Stimulated activated CD4-positive, alpha-beta T cell treated with anti-CD3 and anti-CD28 coated beads, Interleukin-15, amount 100 ng/mL, for 1 hour (primary cell): Measurements from ENCODE around the gene CACNA1B.
"Not testable (repeated sequence)": the region's sequence is repeated elsewhere in the genome, so short reads cannot be mapped to it uniquely, and the experiment has no call there.

Experiments used
- DNase-seq, 2 donors: peaks; one replicate each; pipeline ENCODE4 v3.0.0-alpha.2; 2020; ENCODE audit warnings: low read depth in 1 of 2, low spot score in 1 of 2

The CACNA1B gene

GRCh38 chr9:137877506-137878122 is at the start of gene CACNA1B:
CACNA1B (plus strand) TSS chr9:137877782; CDS start chr9:137877934, 152 bp downstream.
- DNase-seq = not testable (repeated sequence)

DNA sequence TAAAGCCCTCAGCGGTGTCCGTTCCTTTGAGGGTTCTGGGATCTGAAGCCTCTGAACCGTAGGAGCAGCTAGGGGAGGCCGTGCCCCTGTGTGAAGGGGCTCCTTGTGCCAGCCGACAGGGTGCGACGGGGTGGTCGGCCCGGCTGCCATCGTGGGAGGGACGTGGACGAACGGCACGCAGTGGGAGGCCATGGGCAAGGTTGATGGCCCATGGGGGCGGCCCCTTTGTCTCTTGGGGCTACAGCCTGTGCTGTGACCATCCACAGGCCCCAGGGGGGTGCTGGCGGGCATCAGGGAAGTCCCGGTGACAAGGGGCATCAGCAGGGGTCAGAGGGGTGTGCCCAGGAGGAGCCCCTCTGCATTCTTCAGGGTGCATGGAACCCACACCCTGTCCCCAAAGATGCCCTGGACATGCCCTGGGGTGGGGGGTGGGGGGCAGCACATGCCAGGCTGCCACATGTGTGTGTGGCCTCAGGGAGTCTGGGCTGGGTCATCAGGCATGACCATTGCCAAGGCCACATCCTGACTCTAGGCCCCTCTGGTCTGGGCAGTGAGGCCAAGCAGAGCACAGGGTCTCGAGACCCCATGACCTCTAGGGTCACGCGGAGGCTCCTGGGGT is 49.6 kb upstream of the CACNA1B start:
- no peak for DNase-seq

GRCh38 chr9:137828527-137829259 is 48.9 kb upstream of the CACNA1B start:
- no peak for DNase-seq

DNA sequence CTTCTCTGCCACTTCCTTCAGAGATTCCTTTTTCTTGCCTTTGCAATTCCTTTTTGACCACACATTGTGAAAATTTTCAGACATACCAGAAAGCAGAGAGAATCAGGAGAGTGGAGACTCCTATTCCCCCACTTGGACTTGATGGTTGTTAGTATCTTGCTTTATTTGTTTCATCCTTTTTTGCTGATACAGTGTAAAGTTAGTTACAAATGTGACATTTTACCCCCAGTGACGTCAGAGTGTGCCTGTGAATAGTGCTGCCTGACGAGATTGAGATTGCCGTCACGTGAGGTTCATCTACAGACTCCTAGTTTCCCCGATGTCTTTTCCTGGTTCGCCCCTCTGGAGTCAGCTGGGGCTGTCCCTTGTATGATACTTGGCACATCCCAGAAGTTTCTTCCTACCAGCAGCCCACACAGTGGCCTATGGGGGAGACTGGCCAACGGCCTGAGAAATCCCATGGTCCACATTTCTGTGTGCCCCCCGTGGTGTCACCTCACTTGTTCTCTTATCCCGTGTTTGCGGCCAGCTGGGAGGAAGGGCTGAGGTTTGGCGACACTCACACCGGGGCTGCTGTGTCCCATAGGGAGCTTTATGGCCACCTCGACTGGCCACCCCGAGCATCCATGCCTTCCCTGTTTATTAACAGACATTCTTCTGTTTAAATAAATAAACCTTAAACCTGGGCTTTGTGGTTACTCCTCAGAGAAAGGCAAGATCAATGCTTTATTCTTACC is 48.2 kb upstream of the CACNA1B start:
- no peak for DNase-seq

DNA sequence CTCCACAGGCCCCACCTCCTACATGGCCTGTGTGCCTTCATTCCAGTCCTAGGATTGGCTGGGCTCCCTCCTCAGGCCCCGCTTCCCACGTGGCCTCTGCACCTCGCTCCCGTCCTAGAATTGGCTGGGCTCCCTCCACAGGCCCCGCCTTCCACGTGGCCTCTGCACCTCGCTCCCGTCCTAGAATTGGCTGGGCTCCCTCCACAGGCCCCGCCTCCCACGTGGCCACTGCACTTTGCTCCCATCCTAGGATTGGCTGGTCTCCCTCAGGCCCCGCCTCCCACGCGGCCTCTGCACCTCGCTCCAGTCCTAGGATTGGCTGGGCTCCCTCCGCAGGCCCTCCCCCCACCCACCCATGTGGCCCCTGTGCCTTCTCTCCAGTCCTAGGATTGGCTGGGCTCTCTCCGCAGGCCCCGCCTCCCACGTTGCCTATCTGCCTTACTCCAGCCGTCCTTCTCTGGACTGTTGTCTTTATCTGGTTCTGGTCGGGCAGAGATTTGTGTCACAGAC is 45.3 kb upstream of the CACNA1B start:
- no peak for DNase-seq

- no peak for DNase-seq
Measured at GRCh38 chr9:137832830-137833590, 44.6 kb upstream of the CACNA1B start.

GRCh38 chr9:137833721-137834613 is 43.6 kb upstream of the CACNA1B start:
- DNase-seq = no peak

- DNase-seq = no peak
Measured at GRCh38 chr9:137834846-137835546, 42.6 kb upstream of the CACNA1B start.

DNA sequence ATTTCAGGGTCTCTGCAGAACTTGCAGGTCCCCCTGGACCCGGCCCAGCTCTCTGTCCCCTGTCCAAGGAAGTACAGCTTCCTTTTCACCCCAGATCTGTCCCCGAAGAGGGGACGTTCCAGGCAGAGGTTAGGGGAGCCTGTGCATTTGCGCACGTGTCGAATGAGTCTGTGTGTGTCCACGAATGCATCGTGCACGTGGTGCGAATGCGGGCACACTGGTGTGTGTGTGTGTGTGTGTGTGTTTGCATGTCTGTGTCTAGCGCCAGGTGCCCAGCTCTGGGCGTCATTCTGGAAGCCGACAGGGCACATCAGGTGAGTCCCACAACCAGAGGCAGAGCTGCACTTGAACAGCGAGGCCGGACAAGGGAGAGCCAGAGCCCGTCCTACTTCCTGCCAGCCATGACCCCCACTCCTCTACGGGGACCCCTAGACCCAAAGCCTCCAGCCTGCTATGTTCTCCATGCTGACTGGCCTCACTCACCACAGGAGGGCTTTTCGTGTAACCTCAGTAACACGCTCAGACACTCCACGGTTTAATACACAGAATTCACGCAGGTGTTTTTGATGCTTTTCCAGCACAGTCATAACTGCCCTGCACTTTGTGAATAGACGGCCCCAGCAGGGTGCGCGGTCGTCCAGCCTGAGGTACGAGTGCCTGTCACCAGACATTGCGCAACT is 41.3 kb upstream of the CACNA1B start:
- DNase-seq = no peak

GRCh38 chr9:137836831-137837241 is 40.7 kb upstream of the CACNA1B start:
- no peak for DNase-seq

- no peak for DNase-seq
Measured at GRCh38 chr9:137837345-137838278, 40.0 kb upstream of the CACNA1B start.

DNA sequence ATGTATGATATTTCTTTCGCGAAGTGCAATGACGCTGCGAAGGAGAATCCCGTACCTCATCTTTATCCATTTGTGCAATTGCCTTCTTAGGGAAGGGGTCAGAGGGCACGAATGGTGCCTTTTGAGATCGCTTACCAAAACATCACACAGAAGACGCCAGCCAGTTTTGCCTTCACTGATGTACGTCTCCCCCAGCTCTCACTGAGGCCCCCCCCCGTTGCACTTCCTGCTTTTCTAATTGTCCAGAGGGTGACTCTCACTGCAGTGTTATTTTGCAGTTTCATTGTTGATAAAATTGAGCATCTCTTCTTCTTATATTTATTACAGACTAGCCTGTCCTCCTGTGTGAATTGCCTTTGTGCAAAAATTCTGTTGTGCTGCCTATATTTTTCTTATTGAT is 39.0 kb upstream of the CACNA1B start:
- no peak for DNase-seq

- DNase-seq = no peak
Measured at GRCh38 chr9:137843355-137843754, 34.2 kb upstream of the CACNA1B start.

DNA sequence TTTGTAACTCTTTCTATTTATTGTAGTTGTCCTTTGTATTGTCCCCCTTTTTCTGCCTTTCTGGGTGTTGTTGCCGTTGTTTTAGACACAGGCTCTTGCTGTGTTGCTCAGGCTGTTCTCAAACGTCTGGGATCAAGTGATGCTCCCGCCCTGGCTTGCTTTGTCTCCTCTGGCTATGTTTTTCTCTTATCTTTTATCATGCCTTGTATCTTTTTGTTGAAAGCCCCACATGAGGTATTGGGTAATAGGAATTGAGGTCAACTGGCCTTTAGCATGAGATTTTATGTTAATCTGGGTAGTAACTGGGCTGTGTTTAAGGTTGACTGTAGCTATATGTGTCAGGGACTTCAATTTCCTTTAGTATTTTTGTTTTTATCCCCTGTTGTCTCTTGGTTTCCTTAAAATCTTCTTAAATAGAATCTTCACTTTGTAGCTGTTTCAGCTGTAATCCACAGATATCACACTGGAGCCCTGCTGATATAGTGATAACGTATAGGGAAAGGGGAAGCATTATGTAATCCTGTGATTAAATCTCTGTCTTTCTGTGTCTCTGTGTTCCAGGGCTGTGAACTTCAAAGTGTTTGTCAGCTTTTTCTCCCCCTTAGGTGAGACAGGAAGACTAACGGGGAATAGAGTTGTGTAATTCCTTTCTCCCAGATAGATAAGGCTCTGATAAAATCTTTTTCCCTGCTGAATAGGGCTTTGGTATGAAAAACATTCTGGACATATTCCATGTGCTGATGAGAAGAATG is 25.9 kb upstream of the CACNA1B start:
- DNase-seq = no peak

DNA sequence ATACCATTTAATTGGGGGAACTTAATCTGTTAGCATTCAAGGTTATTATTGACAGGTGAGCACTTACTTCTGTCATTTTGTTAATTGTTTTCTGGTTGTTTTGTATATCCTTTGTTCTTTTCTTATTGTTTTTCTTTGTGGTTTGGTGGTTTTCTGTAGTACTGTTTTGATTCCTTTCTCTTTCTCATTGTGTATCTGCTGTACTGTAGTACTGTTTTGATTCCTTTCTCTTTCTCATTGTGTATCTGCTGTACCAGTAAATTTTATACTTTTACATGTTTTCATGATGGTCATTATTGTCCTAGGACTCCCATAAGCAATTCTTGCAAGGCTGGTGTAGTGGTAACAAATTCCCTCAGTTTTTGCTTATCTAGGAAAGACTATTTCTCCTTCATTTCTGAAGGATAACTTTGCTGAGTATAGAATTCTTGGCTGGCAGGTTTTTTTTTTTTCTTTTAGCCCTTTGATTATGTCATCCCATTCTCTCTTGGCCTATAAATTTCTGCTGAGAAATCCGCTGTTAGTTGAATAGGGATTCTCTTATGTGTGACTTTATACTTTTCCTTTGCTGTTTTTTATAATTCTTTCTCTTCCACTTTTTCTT is 24.1 kb upstream of the CACNA1B start:
- DNase-seq = no peak

- DNase-seq = no peak
Measured at GRCh38 chr9:137860361-137860760, 17.2 kb upstream of the CACNA1B start.
